Stimulated activated CD4-positive, alpha-beta T cell treated with anti-CD3 and anti-CD28 coated beads, Interleukin-2, amount 100 ng/mL, for 24 hours (primary cell): Measurements from ENCODE around the gene TSSK6.

Experiments
- DNase-seq, 2 donors: peaks; one replicate each; pipeline ENCODE4 v3.0.0-alpha.2; 2020

TSSK6 gene

DNA sequence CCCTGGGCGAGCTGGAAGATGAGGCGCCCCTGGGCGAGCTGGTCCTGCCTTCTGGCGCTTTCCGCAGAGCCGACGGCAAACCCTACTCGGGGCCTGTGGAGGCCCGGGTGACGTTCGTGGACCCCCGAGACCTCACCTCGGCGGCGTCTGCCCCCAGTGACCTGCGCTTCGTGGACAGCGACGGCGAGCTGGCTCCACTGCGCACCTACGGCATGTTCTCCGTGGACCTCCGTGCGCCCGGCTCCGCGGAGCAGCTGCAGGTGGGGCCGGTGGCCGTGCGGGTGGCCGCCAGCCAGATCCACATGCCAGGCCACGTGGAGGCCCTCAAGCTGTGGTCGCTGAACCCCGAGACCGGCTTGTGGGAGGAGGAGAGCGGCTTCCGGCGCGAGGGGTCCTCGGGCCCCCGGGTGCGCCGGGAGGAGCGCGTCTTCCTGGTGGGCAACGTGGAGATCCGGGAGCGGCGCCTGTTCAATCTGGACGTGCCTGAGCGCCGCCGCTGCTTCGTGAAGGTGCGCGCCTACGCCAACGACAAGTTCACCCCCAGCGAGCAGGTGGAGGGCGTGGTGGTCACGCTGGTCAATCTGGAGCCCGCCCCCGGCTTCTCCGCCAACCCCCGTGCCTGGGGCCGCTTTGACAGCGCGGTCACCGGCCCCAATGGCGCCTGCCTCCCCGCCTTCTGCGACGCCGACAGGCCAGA is 29.1 kb upstream of the TSSK6 start:
- no peak for DNase-seq

DNA sequence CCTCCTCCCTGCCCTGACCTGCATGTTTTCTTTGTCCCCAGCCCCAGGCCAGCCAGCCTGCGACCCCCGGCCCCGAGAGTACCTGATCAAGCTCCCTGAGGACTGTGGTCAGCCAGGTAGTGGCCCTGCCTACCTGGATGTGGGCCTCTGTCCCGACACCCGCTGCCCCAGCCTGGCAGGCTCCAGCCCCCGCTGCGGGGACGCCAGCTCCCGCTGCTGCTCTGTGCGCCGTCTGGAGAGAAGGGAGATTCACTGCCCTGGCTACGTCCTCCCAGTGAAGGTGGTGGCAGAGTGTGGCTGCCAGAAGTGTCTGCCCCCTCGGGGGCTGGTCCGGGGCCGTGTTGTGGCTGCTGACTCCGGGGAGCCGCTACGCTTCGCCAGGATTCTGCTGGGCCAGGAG is 28.3 kb upstream of the TSSK6 start:
- no peak for DNase-seq

DNA sequence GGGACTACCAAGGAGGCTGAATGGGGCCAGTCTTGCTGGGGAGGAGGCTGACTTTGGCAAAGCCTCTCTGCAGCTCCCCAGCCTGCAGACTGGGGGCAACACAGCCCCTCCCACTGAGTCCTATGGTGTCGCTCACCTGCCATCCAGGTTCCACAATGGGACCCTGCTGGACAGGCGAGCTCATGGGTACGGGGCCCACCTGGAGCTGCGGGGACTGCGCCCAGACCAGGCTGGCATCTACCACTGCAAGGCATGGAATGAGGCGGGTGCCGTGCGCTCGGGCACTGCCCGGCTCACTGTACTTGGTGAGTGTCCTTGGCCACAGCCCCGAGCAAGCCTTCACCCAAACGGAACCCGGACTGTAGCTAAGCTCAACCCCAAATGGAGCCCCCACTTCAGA is 27.8 kb upstream of the TSSK6 start:
- DNase-seq = no peak

DNA sequence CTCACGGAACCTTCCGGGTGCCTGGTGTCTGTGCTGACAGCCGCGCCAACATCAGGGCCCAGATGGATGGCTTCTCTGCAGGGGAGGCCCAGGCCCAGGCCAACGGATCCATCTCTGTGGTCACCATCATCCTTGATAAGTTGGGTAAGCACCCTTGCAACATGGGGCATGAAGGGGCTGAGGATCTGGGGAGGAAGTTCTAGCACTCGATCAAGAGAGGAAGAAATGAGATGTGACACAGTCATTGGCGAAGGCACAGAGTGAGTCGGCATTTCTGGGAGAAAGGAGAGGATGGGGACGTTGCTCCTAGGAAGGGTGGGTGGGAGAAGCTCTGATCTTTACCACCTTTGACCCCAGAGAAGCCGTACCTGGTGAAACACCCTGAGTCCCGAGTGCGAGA is 27.2 kb upstream of the TSSK6 start:
- DNase-seq = no peak

DNA sequence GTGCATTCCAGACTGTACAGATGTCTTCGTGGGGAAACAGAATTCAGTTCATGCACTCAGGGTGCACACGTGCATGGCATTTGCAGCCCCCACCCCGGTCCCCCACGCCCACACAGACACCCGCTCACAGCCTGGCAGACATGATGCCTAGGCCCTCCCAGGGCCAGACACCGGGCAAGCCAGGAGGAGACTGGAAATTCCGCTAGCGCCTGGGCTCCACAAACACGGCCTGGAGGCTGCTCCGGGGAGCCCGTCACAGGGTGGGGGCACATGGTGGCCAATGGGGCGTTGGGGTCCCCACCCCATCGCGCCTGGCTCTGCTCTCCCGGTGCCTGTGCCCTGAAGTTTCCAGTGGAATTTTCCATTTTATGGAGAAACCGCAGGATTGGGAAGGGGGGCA is 26.3 kb upstream of the TSSK6 start:
- no peak for DNase-seq

DNA sequence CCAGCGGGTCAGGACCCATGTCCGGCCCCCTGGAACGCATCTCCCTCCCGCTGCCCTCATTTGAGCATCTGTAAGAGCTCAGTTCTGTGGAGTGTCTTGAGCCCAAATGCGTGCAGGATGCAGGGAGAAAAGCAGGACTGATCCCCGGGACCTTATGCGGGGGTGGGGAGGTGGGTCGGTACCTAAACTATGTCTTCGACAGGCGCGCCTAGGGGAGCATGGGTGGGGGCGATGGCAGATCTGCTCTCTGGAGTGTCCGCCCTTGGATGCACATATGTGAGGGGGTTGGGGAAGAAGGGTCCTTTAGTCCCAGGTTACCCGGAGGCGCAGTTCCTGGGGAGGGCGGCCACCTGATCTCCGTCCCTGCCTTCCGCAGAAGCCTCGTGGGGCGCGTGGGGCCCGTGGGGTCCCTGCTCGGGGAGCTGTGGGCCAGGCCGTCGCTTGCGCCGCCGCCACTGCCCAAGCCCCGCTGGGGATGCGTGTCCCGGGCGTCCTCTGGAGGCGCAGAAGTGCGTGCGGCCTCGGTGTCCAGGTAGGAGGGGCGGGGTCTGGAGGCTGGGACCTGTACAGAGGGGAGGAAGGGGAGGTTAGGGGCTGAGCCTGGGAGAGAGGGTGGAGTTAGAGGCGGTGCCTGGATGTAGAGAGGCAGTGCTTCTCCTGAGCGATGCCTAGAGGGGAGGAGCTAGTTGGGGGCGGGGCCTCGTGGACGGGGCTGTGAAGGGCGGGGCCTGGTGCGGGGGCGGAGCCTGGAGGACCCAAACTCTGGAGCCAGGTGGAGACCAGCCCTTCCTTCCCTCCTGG is 25.6 kb upstream of the TSSK6 start:
- DNase-seq = peak; percentile 81 to 87

DNA sequence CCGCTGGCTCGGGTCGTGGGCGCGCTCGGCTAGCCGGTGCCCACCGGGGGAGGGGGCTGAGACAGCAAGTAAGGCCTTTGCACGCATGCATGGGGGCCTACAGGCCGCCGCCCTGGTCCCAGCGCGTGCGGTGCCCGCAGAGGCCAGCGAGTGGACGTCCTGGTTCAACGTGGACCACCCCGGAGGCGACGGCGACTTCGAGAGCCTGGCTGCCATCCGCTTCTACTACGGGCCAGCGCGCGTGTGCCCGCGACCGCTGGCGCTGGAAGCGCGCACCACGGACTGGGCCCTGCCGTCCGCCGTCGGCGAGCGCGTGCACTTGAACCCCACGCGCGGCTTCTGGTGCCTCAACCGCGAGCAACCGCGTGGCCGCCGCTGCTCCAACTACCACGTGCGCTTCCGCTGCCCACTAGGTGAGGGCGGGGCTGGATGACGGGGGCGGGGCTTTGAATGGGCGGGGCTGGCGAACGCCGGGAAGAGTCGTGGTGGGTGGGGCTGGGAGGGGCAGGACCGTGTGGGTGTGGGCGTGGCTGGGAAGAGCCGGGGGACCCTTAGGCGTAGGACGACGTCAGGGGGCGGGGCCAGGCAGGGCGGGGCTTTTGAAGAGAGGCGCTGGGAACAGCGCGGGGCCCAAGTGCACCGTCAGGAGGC is 24.8 kb upstream of the TSSK6 start:
- peak; percentile 61 to 82 for DNase-seq

DNA sequence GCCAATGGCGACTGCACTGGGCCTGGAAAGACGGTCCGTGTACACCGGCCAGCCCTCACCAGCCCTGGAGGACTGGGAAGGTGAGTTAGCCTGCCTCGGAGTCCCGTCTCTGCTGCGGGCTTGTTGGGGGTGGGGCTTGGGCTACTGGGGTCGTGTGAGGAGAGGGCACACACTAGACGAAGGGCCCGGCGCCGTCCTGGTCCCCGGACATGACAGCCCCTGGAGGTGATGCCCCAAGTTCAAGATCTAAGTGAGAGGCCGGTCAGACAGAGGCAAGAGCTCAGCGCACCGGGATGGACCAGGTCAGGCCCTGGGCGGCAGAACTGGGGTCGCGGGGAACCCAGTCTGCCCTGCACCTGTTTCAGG is 24.3 kb upstream of the TSSK6 start:
- DNase-seq = no peak

DNA sequence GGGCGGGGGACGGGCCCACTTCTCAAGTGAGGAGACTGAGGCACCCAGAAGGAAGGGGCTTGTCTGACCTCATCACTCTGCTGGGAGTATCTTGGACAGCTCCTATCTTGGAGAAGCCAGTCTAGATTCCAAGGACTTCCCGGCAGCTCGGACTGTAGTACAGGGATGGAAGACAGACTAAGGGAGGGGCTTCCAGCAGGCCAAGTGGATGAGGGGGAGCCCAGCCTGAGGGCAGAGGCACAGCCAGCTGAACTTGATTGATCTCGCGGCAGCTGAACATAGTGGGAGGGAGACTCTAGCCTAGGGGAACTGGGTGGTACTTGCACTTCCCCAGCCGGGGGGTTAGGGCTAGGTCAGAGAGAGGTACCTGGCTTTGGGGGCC is 23.4 kb upstream of the TSSK6 start:
- DNase-seq = no peak

DNA sequence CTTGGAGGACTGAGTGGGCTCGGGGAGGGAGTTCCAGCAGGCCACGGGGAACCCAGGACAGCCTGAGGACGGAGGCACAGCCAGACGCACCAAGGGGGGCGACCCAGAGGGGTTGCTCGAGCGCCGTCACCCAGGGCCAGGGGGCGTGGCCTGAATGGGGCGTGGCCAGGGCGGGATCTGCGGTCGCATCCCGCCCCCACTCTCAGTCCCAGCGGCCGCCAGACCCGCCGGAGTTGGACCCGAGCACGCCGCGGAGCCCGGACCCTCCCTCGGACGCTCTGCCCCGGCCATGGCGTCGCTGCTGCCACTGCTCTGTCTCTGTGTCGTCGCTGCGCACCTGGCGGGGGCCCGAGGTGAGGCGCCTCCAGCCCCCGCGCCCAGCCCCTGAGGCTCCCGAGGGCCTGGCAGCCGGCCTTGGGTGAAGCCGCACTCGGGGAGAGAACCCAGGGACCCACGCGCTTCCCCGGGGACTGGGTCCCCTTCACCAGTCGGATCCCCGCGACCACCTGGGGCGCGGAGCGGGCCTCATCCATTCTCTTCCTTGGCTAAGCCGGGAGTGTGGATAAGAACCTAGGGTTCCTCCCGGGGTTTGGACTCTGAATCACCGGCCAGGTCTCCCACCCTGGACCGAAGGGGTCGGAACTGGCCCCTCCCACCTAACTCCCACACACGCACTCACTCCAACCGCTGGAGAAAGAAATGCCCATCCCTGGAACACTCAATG is 22.9 kb upstream of the TSSK6 start, which contains the start of gene CILP2:
CILP2 (plus strand) TSS at position 205 of the 724 bp plus-strand sequence; CDS start at position 290, 85 bp downstream.
- peak; percentile 46 to 52 for DNase-seq

DNA sequence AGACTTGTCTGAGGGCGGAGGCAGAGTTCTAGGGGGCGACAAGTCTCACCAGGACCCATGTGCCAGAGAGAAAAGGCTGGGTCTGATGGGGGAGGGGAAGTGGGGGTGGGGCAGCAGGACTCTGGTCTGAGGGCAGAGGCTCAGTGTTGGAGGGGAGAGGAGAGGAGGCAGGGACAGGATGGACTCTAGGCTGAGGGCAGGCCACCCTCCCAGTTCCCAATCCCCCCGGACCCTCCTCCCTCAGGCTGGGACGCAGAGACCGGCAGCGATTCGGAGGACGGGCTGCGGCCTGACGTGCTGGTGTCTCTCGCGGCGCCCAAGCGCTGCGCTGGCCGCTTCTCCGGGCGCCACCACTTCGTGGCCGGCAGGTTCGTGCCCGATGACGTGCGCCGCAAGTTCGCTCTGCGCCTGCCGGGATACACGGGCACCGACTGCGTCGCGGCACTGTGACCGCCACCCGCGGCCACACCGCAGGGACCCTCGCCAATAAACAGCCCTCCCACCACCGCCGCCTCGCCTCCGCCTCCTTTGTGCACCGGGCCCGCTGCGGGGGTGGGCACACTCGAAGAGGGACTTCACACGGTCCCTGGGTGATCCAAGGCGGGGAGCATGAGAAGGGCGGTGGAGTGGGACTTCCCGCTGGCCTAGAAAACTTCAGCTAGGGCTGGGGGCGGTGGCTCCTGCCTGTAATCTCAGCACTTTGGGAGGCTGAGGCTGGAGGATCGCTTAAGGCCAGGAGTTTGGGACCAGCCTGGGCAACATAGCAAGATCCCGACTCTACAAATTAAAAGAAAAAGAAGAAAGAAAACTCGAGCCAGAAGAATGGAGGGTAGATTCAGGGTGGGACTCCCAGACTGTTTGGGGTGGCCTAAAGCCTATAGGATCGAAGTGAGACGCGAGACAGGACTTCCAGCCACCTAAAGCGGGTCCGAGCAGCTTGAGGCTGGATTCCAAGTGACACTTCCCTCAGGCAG is 22.0 kb upstream of the TSSK6 start:
- no peak for DNase-seq

DNA sequence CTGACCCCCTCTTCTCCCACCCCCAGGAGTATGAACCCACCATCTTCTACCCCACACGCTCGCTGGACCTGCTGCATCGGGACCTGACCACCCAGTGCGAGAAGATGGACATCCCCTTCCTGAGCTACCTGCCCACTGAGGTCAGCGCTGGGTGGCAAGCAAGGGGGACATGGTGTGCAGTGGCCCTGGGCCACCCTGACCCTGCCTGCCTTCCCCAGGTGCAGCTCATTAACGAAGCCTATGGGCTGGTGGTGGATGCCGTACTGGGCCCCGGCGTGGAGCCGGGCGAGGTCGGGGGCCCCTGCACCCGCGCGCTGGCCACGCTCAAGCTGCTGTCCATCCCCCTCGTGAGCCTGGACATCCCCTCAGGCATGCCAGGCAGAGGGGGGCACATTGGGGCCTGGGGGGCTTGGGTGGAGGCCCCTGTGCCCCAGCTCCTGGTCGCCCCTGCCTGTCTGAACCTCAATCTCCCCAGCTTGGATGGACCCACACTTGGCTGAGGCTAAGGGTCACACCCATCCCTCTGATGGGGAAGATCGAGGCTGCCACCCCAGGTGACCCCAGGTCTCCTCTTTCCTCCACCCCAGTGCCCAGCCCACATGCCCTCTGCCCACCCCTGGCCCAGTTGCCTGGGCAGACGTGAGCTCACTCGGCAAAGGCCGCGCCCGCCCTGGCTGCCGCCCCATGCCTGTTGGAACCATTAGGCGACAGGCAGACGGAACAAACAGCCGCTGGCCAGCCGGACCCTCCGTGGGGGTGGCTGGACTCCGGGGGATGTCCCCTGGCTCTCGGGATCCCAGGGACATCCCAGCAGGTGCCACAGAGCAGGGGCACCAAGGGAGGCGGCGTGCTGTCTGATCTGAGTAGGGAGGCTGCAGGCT is 20.2 kb upstream of the TSSK6 start:
- no peak for DNase-seq

DNA sequence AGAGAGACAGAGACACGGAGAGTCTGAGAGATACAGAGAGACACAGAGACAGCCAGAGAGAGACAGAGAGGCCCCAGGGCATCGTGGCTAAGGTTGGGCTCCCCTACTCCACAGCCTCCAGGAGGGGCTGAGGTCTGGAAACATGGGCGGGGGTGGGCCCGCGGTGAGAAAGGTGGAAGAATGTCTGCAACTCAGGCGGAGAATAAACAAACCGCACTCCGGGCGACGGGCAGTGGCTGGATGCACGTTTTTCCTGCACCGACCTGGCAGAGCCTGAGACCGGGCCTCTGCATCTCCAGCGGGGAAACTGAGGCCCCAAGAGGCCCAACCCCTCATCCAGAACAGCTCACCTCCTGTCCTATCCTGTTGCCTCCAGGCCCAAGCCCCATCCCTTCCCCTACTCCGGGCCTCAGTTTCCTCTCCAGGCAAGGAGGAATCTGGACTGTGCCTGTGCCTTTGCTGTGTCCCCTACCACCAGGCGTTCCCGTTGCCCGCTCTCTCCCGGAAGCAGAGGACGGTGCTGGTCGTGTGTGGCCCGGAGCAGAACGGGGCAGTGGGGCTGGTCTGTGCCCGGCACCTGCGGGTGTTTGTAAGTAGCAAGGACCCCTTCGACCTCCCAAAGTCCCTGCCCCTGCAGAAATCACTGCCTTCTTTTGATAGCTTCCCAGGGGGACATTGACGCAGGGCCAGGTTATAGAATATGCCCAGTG is 19.4 kb upstream of the TSSK6 start:
- no peak for DNase-seq

DNA sequence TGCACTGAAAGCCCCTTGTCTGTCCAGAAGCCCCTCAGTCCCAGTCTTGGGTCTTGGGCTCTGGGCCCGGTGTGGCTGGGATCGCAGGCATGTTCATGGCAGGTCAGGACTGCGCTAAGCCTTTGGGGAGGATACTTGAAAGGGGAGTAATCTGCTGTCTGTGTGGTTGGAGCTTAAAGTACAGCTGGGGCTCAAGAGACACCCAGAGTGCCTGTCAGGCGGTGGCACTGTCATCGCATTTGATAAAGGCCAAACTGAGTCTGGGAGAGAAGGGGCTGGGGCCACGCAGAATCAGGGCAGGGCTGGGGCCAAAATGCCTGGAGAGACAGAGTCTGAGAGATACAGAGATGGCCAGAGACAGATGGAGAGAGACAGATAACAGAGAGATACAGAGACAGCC is 18.5 kb upstream of the TSSK6 start:
- DNase-seq = no peak

DNA sequence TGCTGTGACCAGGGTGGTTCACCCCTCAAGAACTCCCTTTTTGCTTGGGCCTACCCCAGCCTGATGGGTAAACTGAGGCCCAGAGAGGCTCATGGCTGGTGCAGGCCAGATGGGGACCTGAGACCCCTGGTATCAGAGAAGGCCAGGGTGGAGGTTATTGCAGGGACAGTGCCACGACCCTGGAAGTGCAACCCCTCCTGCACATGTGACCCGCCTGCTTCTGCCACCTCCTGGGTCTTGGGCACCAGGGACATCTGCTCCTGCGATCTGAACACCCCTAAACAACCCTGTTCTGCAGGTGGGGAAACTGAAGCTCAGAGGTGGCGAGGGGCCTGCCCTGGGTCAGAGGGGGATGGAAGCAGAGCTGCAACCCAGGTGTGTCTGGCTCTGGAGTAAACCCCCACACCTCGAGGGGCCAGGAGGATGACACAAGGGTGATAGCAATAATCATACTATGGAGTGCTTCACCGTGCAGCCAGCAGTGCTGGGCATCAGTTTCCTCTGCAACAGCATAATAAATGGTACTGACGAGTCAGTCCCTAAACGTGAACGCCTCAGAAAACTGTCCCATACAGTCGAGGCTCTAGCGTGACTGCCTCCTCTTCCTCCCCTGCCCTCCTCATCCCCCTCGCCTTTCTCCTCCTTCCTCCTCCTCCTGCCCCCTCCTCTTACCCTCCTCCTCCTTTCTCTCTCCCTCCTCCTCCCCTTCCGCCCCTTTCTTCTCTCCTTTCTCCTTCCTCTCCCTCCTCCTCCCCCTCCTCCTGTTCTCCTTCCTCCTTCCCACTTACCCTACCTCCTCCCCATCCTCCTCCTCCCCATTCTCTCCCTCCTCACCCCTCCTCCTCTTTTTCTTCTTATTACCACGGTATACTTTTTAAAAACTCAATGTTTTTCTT is 17.7 kb upstream of the TSSK6 start:
- no peak for DNase-seq

DNA sequence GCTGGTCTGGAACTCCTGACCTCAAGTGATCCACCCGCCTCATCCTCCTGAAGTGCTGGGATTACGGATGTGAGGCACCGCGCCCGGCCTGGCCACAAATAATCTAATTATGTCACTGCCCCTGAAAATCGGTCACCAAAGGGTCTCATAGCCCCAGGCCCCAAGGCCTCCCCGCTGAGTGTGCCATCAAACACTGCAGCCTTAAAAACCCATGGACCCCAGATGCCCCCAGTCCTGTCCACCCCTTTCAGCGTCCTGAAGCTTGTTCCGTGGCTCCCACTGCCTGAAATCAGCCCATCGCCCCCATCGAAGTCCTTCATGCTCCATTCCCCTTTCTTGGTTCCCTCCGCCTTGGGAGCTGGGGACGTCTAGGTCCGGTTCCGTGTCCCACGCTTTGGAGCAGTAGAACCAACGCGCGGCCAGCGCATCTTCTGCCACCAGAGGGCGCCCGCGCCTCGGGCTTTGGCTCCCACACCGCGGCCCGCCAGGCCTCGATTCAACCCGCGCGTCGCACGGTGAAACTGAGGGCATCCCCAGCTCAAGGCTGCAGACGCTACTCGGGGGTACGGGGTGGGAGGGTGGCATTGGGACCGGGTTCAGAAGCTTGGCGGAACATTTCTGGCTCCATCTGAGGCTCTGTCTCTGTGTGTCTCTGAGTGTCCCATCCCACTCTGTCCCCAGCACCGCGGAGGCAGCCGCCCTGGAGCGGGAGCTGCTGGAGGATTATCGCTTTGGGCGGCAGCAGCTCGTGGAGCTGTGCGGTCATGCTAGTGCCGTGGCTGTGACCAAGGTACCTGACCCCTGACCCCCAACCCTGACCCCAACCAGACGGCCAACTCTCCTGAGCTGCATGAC is 16.8 kb upstream of the TSSK6 start:
- peak; percentile 92 for DNase-seq

DNA sequence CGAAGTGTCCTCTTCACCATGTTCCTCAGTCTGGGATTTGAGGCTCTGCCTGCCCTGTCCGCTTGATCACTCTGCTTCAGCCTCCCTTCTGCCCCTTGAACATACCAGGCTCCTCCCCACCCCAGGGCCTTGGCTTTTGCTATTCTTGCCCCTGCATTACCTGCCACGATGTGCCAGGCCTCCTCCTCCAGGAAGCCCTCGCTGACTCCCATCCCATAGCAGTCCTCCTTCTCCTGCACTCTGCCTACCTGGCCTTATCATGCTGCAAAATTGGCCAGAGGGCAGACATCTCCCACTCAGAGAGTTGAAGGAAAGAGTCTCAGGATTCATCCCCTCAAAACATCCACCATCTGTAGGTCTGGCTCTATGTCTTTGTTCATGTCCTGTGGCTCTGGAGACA is 15.5 kb upstream of the TSSK6 start:
- DNase-seq = no peak

DNA sequence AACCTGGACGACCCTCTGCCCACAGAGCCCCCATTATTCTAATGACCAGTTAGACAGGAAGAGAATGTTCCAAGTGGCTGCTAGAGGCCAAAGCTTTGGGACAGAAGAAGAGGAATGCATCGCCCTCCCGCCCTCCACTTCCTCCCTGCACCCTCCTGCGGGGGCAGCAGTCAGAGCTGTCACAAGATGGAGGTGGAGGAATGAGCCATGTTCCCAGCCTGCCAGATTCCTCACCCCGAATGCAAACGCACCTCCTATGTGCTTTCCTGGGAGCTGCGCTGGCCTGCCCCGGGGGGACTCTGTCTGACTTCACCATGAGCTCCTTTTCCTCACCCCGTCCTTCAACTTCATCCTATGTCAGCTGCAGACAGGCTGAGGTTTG is 15.1 kb upstream of the TSSK6 start:
- DNase-seq = no peak
